Measurements from ENCODE around the gene DUOX1. TPM values are rescaled to one million over a fixed set of nuclear protein-coding genes. Genes with fewer than 3 reads are reported as not detected.
"Not testable (repeated sequence)": the region's sequence is repeated elsewhere in the genome, so short reads cannot be mapped to it uniquely, and the experiment has no call there.

DUOX1 gene
- total and polyA plus RNA-seq, 9 of the 15 experiments (the other 6 are each of a cell fraction or from before 2014, with no cell fraction given), result 0.01 to 0.22 (median 0.01) TPM; not detected in 6

GRCh38 chr15:45102226-45102625 lies 27.6 kb upstream of the DUOX1 start (continued):
- TF ChIP-seq ZNF407 (IDR thresholded peaks at IDR 0.05; ENCODE audit: low read depth) (no peak), FOXJ3 (CRISPR knock-in tag; IDR thresholded peaks at IDR 0.05) (no peak), RBM22 (IDR thresholded peaks at IDR 0.05; ENCODE audit: low read depth, low read length, poor library complexity, severe bottlenecking) (no peak), FOXK2 (conservative IDR thresholded peaks at IDR 0.05 in 1 of 2, IDR thresholded peaks at IDR 0.05 in 1 of 2; ENCODE audit: low read depth in 2 of 2) (no peak), BRD4 (IDR thresholded peaks at IDR 0.05) (no peak)

GRCh38 chr15:45104170-45104569 lies 25.6 kb upstream of the DUOX1 start:
- POLR2A ChIA-PET; H3K9me3 ChIP-seq (replicated peaks; ENCODE audit: control insufficient read depth, insufficient read depth, low read depth, low read length); H2AFZ ChIP-seq (ENCODE audit: low read depth, low read length); DNase-seq (ENCODE audit: extremely low read depth in 1 of 4, low spot score in 3 of 4); BruUV-seq (replicated peaks); H3K27ac ChIP-seq (ENCODE audit: extremely low read depth, low read depth, low read length); FAIRE-seq; H3K9me1 ChIP-seq (ENCODE audit: control insufficient read depth, insufficient read depth, low read length); CTCF ChIA-PET (ENCODE audit: low intra/inter-chr PET ratio); H3K9ac ChIP-seq (ENCODE audit: insufficient read depth in 1 of 2, low read depth in 2 of 2, low read length in 2 of 2); ATAC-seq; H3K79me2 ChIP-seq (ENCODE audit: control insufficient read depth, insufficient read depth, low read length); intact Hi-C loops (cut with micrococcal nuclease); H3K4me2 ChIP-seq (ENCODE audit: insufficient read depth, low read length); H3K36me3 ChIP-seq (ENCODE audit: control insufficient read depth, insufficient read depth, low read length); H3K4me1 ChIP-seq (replicated peaks in 1 of 2; ENCODE audit: control insufficient read depth in 2 of 2, insufficient read depth in 2 of 2, low read length in 2 of 2); H3K4me3 ChIP-seq: not testable (repeated sequence)
- peaks cover 9 to 34% of the 10 kb centered on the region in 2 experiments; a peak in 4 of 5 replicates for H3K27me3 ChIP-seq (ENCODE audit: control insufficient read depth in 2 of 2, insufficient read depth in 2 of 2, low read length in 2 of 2)
- peaks cover 11% of the 10 kb centered on the region; the same call in 1 of the 2 replicates for H4K20me1 ChIP-seq (replicated peaks; ENCODE audit: control insufficient read depth, insufficient read depth, low read length)
- WGBS (ENCODE audit: insufficient coverage, low coverage, missing lambda C conversion rate), result 8% methylated on average over 2 of the region's 9 CpGs
- in situ Hi-C loops (cut with MboI), result loop anchor here (25.0 kb wide), 1 partner anchor 142 kb away; the partner anchor contains the start of gene TERB2
